D721Med (cell line): ENCODE data around the gene ETV6.

Experiments used
- DNase-seq: peaks from one replicate; pipeline ENCODE4 v3.0.0; 2011; ENCODE audit warnings: low spot score; ENCODE audit not compliant: insufficient read length
- FAIRE-seq: peaks from 2 replicates; lab custom pipeline; 2011; peaks lifted over from hg19 to GRCh38; lab: Jason Lieb, UNC
- CTCF ChIP-seq: IDR thresholded peaks from 2 replicates; pipeline ENCODE4 v1.5.1; 2012; ENCODE audit warnings: mild to moderate bottlenecking, control low read depth; ENCODE audit not compliant: insufficient read depth; ENCODE audit errors: missing control alignments

ETV6 gene

GRCh38 chr12:11642785-11643184 is 6.7 kb upstream of the ETV6 start:
- no peak for FAIRE-seq
- no peak for DNase-seq
- no peak for TF ChIP-seq CTCF

GRCh38 chr12:11645391-11645790 is 4.1 kb upstream of the ETV6 start:
- TF ChIP-seq CTCF = no peak
- no peak for FAIRE-seq
- no peak for DNase-seq

GRCh38 chr12:11648514-11649412 is 711 bp upstream of the ETV6 start:
- no peak for FAIRE-seq
- TF ChIP-seq CTCF = no peak
- peak; percentile 44 for DNase-seq

GRCh38 chr12:11650286-11651281 is 1.1 kb downstream of the ETV6 start:
- no peak for TF ChIP-seq CTCF
- DNase-seq = no peak
- no peak for FAIRE-seq

- FAIRE-seq (no peak), DNase-seq (no peak)
- TF ChIP-seq CTCF = no peak
These were observed 1.9 kb downstream of the ETV6 start for GRCh38 chr12:11651381-11651780.

- TF ChIP-seq CTCF = no peak
- FAIRE-seq = no peak
- DNase-seq = no peak
These were observed 2.3 kb downstream of the ETV6 start for GRCh38 chr12:11651785-11652184.
